IPS-18a (cell line): ENCODE results near the gene C7orf57.
"Not testable (repeated sequence)": the region's sequence is repeated elsewhere in the genome, so short reads cannot be mapped to it uniquely, and the experiment has no call there.

Source experiments
- H3K27ac ChIP-seq: one replicate; pipeline ENCODE4 v1.5.1; 2013; ENCODE audit warnings: low read length
- H3K27me3 ChIP-seq: one replicate; pipeline ENCODE4 v1.6.1; 2013; ENCODE audit warnings: mild to moderate bottlenecking, low read length; ENCODE audit not compliant: control insufficient read depth, insufficient read depth
- H3K36me3 ChIP-seq: one replicate; pipeline ENCODE4 v1.6.1; 2013; ENCODE audit warnings: low read depth, low read length; ENCODE audit not compliant: control insufficient read depth
- H3K4me1 ChIP-seq: one replicate; pipeline ENCODE4 v1.6.1; 2013; ENCODE audit warnings: low read depth, low read length; ENCODE audit not compliant: control insufficient read depth
- H3K4me3 ChIP-seq: one replicate; pipeline ENCODE4 v1.5.1; 2013; ENCODE audit warnings: low read length
- H3K9ac ChIP-seq: one replicate; pipeline ENCODE4 v1.6.1; 2013; ENCODE audit warnings: mild to moderate bottlenecking, low read length, moderate library complexity
- H3K9me3 ChIP-seq: one replicate; pipeline ENCODE4 v1.6.1; 2013; ENCODE audit warnings: low read depth, low read length; ENCODE audit not compliant: control insufficient read depth

Gene C7orf57

DNA sequence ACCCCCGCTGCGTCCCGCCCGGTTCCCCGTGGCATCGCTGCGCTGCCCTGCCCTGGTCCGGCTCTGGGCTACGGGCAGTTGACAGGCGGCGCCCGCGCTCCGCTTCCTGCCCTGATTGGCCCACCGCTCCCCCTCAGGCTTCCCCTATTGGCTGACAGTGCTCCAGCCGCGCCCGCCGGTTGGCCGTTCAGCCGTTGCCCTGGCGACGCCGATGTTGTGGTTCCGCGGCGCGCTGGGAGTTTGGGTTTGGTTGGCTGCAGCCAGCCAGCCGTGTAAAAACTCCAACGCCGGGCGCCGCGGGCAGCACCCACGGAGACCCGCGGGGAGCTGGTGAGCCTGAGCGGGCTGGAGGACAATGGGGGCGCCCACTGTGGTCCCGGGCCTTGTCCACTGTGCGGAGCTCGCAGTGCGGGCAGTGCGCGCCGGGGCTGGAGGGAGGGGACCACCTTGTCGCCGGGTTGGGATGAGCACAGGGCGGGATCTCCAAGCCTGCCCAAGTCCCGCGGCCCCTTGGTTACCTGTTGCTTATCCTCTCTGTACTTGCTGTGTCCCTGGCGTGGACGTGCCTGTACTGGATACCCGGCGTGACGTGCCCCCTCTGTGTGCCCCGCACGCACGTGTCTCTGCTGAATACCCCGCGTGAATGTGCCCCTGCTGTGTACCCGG is at the start of gene C7orf57:
TSS of gene C7orf57 (plus strand) at position 243 of the 666 bp plus-strand sequence. CDS start 766 bp downstream, outside the sequence.
- H3K27ac ChIP-seq, result no peak within 1 kb of the TSS
- no peaks in the 10 kb centered on the region for H3K9me3 ChIP-seq
- peak within 1 kb of the TSS; percentile 48 for H3K9ac ChIP-seq
- peak within 1 kb of the TSS; percentile 88 for H3K4me3 ChIP-seq
- H3K4me1 ChIP-seq, result peaks cover 21% of the 10 kb centered on the region
- H3K36me3 ChIP-seq, result no peaks in the 10 kb centered on the region
- peaks cover 45% of the 10 kb centered on the region for H3K27me3 ChIP-seq

DNA sequence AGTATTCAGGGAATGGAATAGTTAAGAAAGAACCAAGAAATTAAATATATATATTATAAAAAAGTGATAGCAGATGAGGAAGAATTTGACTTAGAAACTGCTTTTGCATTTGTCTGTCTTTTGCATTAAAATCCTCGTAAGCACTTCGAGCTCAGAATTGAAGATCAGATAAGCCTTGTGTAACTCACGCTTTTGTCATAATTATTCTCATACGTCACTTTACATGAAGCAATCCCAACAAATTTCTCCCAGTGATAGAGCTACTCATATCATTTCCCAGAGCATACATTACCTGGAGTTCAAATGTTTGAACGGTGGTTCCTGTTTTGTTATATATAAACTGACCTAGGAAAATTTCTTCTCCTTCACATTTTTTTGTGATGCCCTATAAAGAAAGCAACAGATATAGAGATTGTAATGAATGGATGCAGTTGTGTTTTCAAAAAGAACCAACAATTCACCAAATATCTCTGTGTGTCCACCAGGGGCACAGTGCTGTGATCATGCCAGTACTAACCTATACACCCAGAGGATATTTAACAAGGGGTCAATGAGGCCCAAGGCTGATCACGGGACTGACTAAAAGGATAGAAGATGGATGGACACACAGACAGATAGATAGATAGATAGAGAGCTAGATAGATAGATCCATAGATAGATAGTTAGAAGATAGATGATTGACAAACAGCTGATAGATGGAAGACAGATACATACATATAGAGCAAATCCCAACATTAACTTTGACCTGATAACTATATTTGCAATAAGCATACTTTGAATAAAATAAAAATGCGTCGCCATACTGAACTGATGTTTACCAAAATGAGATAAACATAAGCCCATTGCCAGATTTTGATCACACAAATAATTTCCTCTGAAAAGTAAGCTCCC is 46.6 kb upstream of the C7orf57 start:
- H3K27ac ChIP-seq, result no peak overlapping the region
- H3K9me3 ChIP-seq, result no peaks in the 10 kb centered on the region
- no peak overlapping the region for H3K4me3 ChIP-seq
- H3K9ac ChIP-seq, result no peak overlapping the region
- no peaks in the 10 kb centered on the region for H3K27me3 ChIP-seq
- no peaks in the 10 kb centered on the region for H3K36me3 ChIP-seq
- H3K4me1 ChIP-seq, result peaks cover 10% of the 10 kb centered on the region

DNA sequence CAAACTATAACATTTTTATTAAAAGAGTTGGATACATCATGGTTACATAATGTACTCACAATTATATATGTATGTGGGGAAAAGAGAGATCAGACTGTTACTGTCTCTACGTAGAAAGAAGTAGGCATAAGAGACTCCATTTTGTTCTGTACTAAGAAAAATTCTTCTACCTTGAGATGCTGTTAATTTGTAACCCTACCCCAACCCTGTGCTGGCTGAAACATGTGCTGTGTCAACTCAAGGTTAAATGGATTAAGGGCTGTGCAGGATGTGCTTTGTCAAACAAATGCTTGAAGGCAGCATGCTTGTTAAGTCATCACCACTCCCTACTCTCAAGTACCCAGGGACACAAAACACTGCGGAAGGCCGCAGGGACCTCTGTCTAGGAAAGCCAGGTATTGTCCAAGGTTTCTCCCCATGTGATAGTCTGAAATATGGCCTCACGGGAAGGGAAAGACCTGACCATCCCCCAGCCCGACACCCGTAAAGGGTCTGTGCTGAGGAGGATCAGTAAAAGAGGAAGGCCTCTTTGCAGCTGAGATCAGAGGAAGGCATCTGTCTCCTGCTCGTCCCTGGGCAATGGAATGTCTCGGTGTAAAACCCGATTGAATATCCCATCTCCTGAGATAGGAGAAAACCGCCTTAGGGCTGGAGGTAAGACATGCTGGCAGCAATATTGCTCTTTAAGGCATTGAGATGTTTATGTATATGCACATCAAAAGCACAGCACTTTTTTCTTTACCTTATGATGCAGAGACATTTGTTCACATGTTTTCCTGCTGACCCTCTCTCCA is 45.5 kb upstream of the C7orf57 start:
- H3K27me3 ChIP-seq, H3K27ac ChIP-seq, H3K4me1 ChIP-seq, H3K4me3 ChIP-seq, H3K36me3 ChIP-seq, H3K9ac ChIP-seq, H3K9me3 ChIP-seq: not testable (repeated sequence)

DNA sequence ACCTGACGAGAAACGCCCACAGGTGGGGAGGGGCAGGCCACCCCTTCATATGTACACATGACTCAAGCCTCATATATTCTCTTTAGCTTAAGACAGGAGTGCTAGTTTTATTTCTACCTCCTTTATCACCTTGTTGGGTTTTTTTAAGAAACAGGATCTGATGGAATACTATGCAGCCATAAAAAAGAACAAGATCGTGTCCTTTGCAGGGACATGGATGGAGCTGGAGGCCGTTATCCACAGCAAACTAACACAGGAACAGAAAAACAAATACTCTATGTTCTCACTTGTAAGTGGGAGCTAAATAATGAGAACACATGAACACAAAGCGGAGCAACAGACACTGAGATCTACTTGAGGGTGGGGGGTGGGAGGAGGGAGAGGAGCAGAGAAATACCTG is 44.8 kb upstream of the C7orf57 start:
- Histone ChIP-seq H3K4me3 (no peak overlapping the region), H3K9me3 (no peaks in the 10 kb centered on the region), H3K27ac (no peak overlapping the region), H3K9ac (no peak overlapping the region), H3K4me1 (peaks cover 10% of the 10 kb centered on the region), H3K27me3 (no peaks in the 10 kb centered on the region), H3K36me3 (no peaks in the 10 kb centered on the region)

DNA sequence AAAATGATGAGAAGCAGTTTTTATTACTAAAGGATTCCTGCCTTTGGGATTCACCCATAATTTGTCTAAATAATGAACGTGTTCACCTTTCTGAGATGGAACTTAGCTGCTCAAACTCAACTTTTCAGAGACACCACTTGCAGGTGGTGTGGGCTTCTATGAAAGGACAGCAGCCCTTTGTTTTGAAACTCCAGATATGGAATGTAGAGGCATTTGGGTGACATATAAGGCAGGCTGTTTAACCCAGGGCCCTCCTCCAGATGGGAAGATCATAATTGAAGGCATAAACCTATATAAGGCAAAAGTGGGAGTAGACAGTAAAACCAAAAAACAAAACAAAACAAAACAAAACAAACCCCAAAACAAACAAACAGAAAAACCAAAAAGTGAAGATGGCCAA is 44.1 kb upstream of the C7orf57 start:
- Histone ChIP-seq H3K9me3 (no peaks in the 10 kb centered on the region), H3K4me1 (peaks cover 10% of the 10 kb centered on the region), H3K27me3 (no peaks in the 10 kb centered on the region), H3K36me3 (no peaks in the 10 kb centered on the region), H3K9ac (peak overlapping the region; percentile 57), H3K27ac (no peak overlapping the region), H3K4me3 (peak overlapping the region; percentile 62)

DNA sequence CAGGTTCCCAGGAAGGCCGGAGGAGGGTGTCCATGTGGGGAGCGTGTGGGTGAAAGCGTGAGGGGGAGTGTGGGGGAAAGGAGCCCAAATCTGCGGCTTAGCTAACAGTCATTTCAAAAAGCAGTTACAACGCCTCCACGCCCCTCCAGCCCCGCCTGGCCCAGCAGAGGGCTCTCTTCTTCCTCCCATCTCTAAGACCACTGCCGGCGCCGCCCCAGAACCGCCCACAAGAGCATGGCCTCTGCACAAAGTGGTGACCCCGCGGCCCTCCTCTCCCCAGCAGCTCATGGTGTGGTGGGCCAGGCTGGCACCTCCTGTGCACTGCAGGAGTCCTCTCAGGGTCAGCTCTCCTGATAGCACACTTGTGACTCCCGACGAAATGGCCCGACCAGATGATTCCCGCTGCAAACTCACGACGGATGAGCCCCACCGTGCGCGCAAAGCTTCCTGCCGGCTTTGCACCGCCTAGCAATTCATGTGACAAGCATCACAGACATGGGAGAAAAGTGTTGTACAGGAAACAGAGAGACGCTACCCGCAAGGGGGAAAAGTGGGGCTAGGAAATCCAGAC is 43.5 kb upstream of the C7orf57 start:
- H3K36me3 ChIP-seq, result no peaks in the 10 kb centered on the region
- H3K9ac ChIP-seq, result peak overlapping the region; percentile 57
- no peak overlapping the region for H3K27ac ChIP-seq
- peaks cover 10% of the 10 kb centered on the region for H3K4me1 ChIP-seq
- no peaks in the 10 kb centered on the region for H3K9me3 ChIP-seq
- H3K4me3 ChIP-seq, result peak overlapping the region; percentile 62
- no peaks in the 10 kb centered on the region for H3K27me3 ChIP-seq

DNA sequence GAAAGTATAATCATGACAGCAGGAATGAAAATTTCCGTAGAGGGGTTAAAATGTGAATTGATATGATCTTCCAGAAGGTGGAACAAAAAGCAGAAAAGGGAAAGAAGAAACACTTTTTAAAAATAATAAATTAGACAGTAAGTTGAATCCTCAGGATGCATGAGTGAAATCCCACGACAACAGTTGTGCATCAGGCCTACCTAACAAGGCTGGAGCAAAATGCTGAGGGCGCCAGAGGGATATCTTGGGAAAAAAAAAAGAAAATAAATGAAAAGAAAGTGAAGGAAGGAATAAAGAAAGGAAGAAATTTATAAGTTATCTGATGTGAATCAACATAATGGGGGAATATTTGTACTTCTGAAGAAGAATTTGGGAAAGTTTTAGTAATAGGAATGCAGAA is 42.9 kb upstream of the C7orf57 start:
- H3K4me1 ChIP-seq, result peaks cover 10% of the 10 kb centered on the region
- no peaks in the 10 kb centered on the region for H3K27me3 ChIP-seq
- no peaks in the 10 kb centered on the region for H3K36me3 ChIP-seq
- H3K9me3 ChIP-seq, result no peaks in the 10 kb centered on the region
- H3K27ac ChIP-seq, result no peak overlapping the region
- peak overlapping the region; percentile 57 for H3K9ac ChIP-seq
- H3K4me3 ChIP-seq, result peak overlapping the region; percentile 62

DNA sequence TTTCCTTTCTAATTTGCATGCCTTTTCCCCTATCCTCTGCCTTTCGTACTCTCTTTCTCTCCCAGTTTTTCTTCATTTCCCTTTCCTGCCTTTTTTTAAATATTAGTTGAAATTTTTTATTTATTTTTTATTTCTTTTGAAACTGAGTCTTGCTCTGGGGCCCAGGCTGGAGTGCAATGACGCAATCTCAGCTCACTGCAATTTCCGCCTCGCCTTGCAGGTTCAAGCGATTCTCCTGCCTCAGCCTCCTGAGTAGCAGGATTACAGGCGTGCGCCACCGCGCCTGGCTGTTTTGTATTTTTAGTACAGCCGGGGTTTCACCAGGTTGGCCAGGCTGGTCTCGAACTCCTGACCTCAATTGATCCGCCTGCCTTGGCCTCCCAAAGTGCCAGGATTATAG is 35.9 kb upstream of the C7orf57 start:
- Histone ChIP-seq H3K27me3 (no peaks in the 10 kb centered on the region), H3K9me3 (no peaks in the 10 kb centered on the region), H3K9ac (no peak overlapping the region), H3K36me3 (no peaks in the 10 kb centered on the region), H3K4me1 (no peaks in the 10 kb centered on the region), H3K27ac (no peak overlapping the region), H3K4me3 (no peak overlapping the region)

DNA sequence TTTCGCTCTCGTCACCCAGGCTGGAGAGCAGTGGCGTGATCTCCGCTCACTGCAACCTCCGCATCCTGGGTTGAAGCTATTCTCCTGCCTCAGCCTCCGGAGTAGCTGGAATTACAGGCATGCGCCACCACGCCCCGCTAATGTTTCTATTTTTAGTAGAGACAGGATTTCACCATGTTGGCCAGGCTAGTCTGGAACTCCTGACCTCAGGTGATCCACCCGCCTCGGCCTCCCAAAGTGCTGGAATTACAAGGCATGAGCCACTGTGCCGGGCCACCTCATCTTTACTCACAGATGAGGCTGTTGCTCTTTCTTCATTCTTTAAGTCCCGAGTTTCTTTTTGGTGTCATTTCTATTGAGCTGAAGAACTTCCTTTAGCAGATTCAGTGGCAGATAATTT is 35.2 kb upstream of the C7orf57 start:
- H3K9me3 ChIP-seq, H3K4me1 ChIP-seq, H3K9ac ChIP-seq, H3K36me3 ChIP-seq, H3K4me3 ChIP-seq, H3K27ac ChIP-seq, H3K27me3 ChIP-seq: not testable (repeated sequence)

DNA sequence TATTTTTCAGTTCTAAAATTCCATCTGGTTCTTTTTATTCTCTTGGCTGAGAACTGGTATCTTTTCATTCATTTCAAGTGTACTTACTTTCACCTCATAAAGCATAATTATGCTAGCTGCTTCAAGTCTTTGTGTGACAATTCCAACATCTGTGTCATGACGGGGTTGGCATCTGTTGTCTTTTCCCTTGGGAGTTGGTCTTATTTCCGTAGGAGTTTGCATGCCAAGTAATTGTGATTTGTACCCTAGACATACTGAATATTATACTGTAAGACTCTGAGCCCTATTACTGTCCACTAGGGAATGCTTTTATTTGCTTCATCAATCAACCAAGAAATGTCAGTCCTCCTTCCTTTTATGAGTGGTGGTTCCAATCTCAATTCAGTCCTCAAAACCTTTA is 31.3 kb upstream of the C7orf57 start:
- H3K27me3 ChIP-seq, result no peaks in the 10 kb centered on the region
- H3K9me3 ChIP-seq, result no peaks in the 10 kb centered on the region
- no peak overlapping the region for H3K27ac ChIP-seq
- H3K9ac ChIP-seq, result no peak overlapping the region
- no peak overlapping the region for H3K4me3 ChIP-seq
- H3K36me3 ChIP-seq, result no peaks in the 10 kb centered on the region
- no peaks in the 10 kb centered on the region for H3K4me1 ChIP-seq

DNA sequence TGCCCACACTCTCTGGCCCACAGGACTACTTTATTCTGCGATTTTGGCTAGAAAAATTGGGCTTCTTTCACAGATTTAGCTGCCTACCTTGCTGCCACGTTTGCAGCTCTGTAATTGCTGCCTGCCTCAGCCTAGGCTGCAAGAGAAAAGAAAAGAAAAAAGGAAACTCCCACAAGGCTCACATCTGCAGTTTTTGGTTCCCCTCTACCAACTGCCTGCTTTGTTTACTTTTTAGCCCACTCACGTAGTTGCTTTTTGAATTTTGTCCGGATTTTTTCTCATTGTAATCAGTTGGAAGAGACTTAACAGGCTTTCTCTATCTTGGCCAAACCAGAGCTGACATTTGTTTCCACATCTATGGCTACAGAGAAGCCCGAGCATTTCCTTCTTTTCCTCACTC is 30.7 kb upstream of the C7orf57 start:
- Histone ChIP-seq H3K36me3 (no peaks in the 10 kb centered on the region), H3K4me3 (no peak overlapping the region), H3K9me3 (no peaks in the 10 kb centered on the region), H3K9ac (no peak overlapping the region), H3K27me3 (no peaks in the 10 kb centered on the region), H3K4me1 (no peaks in the 10 kb centered on the region), H3K27ac (no peak overlapping the region)
